OCI-LY7 (cell line): Measurements from ENCODE around the gene SRI. TPM values are rescaled to one million over a fixed set of nuclear protein-coding genes. Genes with fewer than 3 reads are reported as not detected.

Experiments used
- BruUV-seq: library from RNA; stranded (reverse); fragments of 400-500 nt; replicated peaks from 2 replicates; lab custom pipeline; 2021; lab: Mats Ljungman, UMichigan
- CTCF ChIA-PET: fragments of 300-600 bp; sonication (Branson Sonifier 250); formaldehyde crosslinking; loops from one replicate; lab custom pipeline; 2022; ENCODE audit warnings: antibody characterized with exemption; ENCODE audit not compliant: unreplicated experiment; lab: Charles Lee
- POLR2A ChIA-PET: fragments of 300-600 bp; sonication (Branson Sonifier 250); formaldehyde crosslinking; loops from one replicate; lab custom pipeline; 2022; ENCODE audit warnings: antibody characterized with exemption; lab: Charles Lee
- DNase-seq: peaks from one replicate; pipeline ENCODE4 v3.0.0-alpha.2; 2015; ENCODE audit warnings: low spot score
- H2AFZ ChIP-seq: fragments of 200-600 bp; sonication (generic), shearing (Covaris generic); 2 replicates; pipeline ENCODE4 v1.6.1; 2014; ENCODE audit warnings: mild to moderate bottlenecking, antibody characterized with exemption, low read length, moderate library complexity
- H3K27ac ChIP-seq: fragments of 200-600 bp; sonication (generic); 2 replicates; pipeline ENCODE4 v1.5.1; 2014; ENCODE audit warnings: mixed run types, low read depth, mild to moderate bottlenecking, moderate library complexity, low read length, inconsistent platforms; ENCODE audit not compliant: poor library complexity, severe bottlenecking
- H3K36me3 ChIP-seq: fragments of 200-600 bp; sonication (generic); 2 replicates; pipeline ENCODE4 v1.6.1; 2014; ENCODE audit warnings: mild to moderate bottlenecking, antibody characterized with exemption, low read length, moderate library complexity, mixed read lengths; ENCODE audit not compliant: insufficient read depth
- H3K4me1 ChIP-seq: fragments of 200-600 bp; sonication (generic); 2 replicates; pipeline ENCODE4 v1.5.1; 2014; ENCODE audit warnings: mild to moderate bottlenecking, low read length; ENCODE audit not compliant: insufficient read depth, poor library complexity, severe bottlenecking
- H3K4me2 ChIP-seq: fragments of 200-600 bp; sonication (generic); 2 replicates; pipeline ENCODE4 v1.6.1; 2014; ENCODE audit warnings: mild to moderate bottlenecking, low read length
- H3K4me3 ChIP-seq: fragments of 200-600 bp; sonication (generic); 2 replicates; pipeline ENCODE4 v1.5.1; 2014; ENCODE audit warnings: mild to moderate bottlenecking, low read depth, low read length; ENCODE audit not compliant: poor library complexity, severe bottlenecking
- H3K79me2 ChIP-seq: fragments of 200-600 bp; sonication (generic); 2 replicates; pipeline ENCODE4 v1.6.1; 2016; ENCODE audit warnings: low read depth, mild to moderate bottlenecking, low read length, moderate library complexity, mixed read lengths; ENCODE audit not compliant: insufficient read depth
- H3K9me2 ChIP-seq: fragments of 200-600 bp; sonication (generic); 2 replicates; pipeline ENCODE4 v1.6.1; 2016; ENCODE audit warnings: mild to moderate bottlenecking, low read length, mixed read lengths; ENCODE audit not compliant: insufficient read depth
- H3K9me3 ChIP-seq: fragments of 200-600 bp; sonication (generic); 2 replicates; pipeline ENCODE4 v1.6.1; 2014; ENCODE audit warnings: mild to moderate bottlenecking, mixed run types, low read length, mixed read lengths
- H4K20me1 ChIP-seq: fragments of 200-600 bp; sonication (generic); 2 replicates; pipeline ENCODE4 v1.6.1; 2014; ENCODE audit warnings: mild to moderate bottlenecking, antibody characterized with exemption, low read length, moderate library complexity, mixed read lengths; ENCODE audit not compliant: insufficient read depth
- EZH2phosphoT487 ChIP-seq: fragments of 200-600 bp; sonication (generic); IDR thresholded peaks from 2 replicates; pipeline ENCODE4 v1.6.1; 2018; ENCODE audit warnings: low read depth, borderline replicate concordance, mild to moderate bottlenecking, mixed run types, antibody characterized with exemption, low read length, moderate library complexity, mixed read lengths
- intact Hi-C: fragments of 100-400 bp; cut with micrococcal nuclease; formaldehyde crosslinking; loops from one replicate; pipeline ENCODE4 v1.10.0; 2022; ENCODE audit not compliant: unreplicated experiment
- total RNA-seq, 2 experiments: library from RNA; depleted of rRNA in 1 of 2; stranded (reverse); fragments of >200 nt in 1 of 2; shearing (Covaris generic) in 1 of 2; gene quantifications; 2 replicates each; pipeline ENCODE4 v1.2.3, GENCODE V29; 2014 to 2022
- TF ChIP-seq, protein P1 (sequence below): fragments of 200-600 bp; sonication (generic); conservative IDR thresholded peaks from 2 replicates; pipeline ENCODE4 v1.5.1; 2014; ENCODE audit warnings: mild to moderate bottlenecking, antibody characterized with exemption, low read length, moderate library complexity, mixed read lengths

SRI gene
- total RNA-seq, 2 experiments from 2014 or later: 61.7 to 140 TPM

DNA sequence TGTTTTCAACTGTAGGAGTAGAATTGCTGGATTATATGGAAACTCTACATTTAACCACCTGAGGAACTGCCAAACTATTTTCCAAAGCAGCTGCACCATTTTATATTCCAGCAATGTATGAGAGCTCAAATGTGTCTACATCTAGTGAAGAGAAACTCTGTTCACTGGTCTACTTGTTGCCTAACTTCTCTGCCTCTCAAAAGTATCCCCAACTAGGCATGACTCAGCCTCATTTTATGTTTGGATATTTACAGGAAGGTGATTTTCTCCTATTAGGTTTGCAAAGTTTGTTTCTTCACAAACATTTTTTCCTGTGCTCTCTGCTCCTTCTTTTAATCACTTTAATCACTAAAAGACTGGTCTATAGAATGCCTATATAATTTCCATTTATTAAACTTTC, 37.1 kb upstream of the SRI start:
- no peaks in the 10 kb centered on the region for H4K20me1 ChIP-seq
- ChIA-PET CTCF (no interaction called here), POLR2A (no interaction called here)
- TF ChIP-seq EZH2phosphoT487: no peak
- TF ChIP-seq, protein P1, sequence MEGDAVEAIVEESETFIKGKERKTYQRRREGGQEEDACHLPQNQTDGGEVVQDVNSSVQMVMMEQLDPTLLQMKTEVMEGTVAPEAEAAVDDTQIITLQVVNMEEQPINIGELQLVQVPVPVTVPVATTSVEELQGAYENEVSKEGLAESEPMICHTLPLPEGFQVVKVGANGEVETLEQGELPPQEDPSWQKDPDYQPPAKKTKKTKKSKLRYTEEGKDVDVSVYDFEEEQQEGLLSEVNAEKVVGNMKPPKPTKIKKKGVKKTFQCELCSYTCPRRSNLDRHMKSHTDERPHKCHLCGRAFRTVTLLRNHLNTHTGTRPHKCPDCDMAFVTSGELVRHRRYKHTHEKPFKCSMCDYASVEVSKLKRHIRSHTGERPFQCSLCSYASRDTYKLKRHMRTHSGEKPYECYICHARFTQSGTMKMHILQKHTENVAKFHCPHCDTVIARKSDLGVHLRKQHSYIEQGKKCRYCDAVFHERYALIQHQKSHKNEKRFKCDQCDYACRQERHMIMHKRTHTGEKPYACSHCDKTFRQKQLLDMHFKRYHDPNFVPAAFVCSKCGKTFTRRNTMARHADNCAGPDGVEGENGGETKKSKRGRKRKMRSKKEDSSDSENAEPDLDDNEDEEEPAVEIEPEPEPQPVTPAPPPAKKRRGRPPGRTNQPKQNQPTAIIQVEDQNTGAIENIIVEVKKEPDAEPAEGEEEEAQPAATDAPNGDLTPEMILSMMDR: no peak
- H3K36me3 ChIP-seq: no peaks in the 10 kb centered on the region
- intact Hi-C loops: no loop called here
- no peak overlapping the region for H3K27ac ChIP-seq
- H3K9me2 ChIP-seq: no peaks in the 10 kb centered on the region
- no peaks in the 10 kb centered on the region for H3K4me1 ChIP-seq
- H3K9me3 ChIP-seq: no peaks in the 10 kb centered on the region
- no peak overlapping the region for H3K4me2 ChIP-seq
- no peak for DNase-seq
- H2AFZ ChIP-seq: no peak overlapping the region
- BruUV-seq: no TSS peak
- no peaks in the 10 kb centered on the region for H3K79me2 ChIP-seq
- H3K4me3 ChIP-seq: no peak overlapping the region

DNA sequence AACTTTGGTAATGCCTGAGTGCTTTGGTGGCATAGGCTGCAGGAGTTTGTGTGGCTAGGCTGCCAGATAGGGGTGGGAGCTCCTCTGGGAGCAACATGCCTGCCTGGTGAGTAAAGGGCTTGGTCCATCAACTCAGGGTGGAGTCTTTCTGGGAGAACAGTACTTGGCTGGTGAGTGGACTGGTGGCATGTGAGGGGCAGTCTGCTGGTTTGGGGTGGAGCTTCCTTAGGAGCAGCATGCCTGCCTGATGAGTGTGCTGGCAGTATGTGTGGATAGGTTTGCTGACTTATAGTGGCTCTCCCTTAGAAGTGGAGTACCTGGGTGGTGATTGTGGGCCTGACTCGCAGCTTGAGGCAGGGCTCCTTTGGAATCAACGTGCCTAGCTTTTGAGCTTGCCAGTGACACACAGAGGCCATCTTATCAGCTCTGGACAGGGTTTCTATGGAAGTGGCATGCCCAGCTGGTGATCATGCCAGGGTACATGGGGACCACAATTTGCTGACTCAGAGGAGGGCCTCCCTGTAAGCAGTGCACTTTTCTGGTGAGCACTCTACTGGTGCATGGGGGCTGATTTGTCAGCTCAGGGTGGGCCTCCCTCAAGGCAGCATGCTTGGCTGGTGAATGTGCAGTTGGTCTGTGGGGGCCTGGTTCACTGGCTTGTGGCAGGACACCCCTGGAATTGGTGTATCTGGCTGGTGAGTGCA, 35.0 kb upstream of the SRI start:
- POLR2A ChIA-PET: no interaction called here
- H3K4me2 ChIP-seq: no peak overlapping the region
- CTCF ChIA-PET: no interaction called here
- DNase-seq: no peak
- no peak overlapping the region for H3K27ac ChIP-seq
- BruUV-seq: no TSS peak
- no peak overlapping the region for H3K4me3 ChIP-seq
- TF ChIP-seq EZH2phosphoT487: no peak
- TF ChIP-seq, protein P1: no peak
- H3K9me2 ChIP-seq: no peaks in the 10 kb centered on the region
- H3K4me1 ChIP-seq: no peaks in the 10 kb centered on the region
- intact Hi-C loops: no loop called here
- no peaks in the 10 kb centered on the region for H3K9me3 ChIP-seq
- no peaks in the 10 kb centered on the region for H3K79me2 ChIP-seq
- H4K20me1 ChIP-seq: no peaks in the 10 kb centered on the region
- no peaks in the 10 kb centered on the region for H3K36me3 ChIP-seq
- H2AFZ ChIP-seq: no peak overlapping the region

DNA sequence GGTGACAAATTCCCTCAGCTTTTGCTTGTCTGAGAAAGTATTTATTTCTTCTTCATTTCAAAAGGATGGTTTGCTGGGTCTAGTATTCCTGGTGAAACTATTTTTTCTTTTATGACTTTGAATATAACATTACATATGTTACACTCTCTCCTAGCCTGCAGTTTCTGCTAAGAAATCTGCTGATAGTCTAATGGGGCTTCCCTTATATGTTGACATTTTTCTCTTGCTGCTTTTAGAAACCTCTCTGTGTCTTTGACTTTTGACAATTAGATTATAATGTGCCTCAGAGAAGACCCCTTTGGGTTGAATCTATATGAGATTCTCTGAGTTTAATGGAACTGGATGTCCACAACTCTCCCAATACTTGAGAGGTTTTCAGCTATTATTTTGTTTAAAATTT, 33.8 kb upstream of the SRI start:
- H3K9me2 ChIP-seq: no peaks in the 10 kb centered on the region
- no peak for DNase-seq
- ChIA-PET CTCF (no interaction called here), POLR2A (no interaction called here)
- no TSS peak for BruUV-seq
- H3K36me3 ChIP-seq: no peaks in the 10 kb centered on the region
- no peaks in the 10 kb centered on the region for H3K79me2 ChIP-seq
- no peak overlapping the region for H2AFZ ChIP-seq
- no peaks in the 10 kb centered on the region for H4K20me1 ChIP-seq
- intact Hi-C loops: no loop called here
- H3K9me3 ChIP-seq: no peaks in the 10 kb centered on the region
- no peaks in the 10 kb centered on the region for H3K4me1 ChIP-seq
- no peak overlapping the region for H3K4me3 ChIP-seq
- TF ChIP-seq, protein P1: no peak
- no peak for TF ChIP-seq EZH2phosphoT487
- no peak overlapping the region for H3K4me2 ChIP-seq
- H3K27ac ChIP-seq: no peak overlapping the region
